HCT116 (cell line): ENCODE measurements around the gene SLFNL1. TPM values are rescaled to one million over a fixed set of nuclear protein-coding genes. Genes with fewer than 3 reads are reported as not detected.

Source experiments
- ATAC-seq: fragments of 200-7000 bp; cut with Tn5 transposase; 2 replicates; pipeline ENCODE4 v1.9.1; 2020; ENCODE audit warnings: mild to moderate bottlenecking, moderate library complexity
- BruUV-seq: library from RNA; stranded (reverse); fragments of 400-500 nt; replicated peaks from 2 replicates; lab custom pipeline; 2021; lab: Mats Ljungman, UMichigan
- CTCF ChIA-PET: fragments of 300-600 bp; sonication (Branson Sonifier 250); formaldehyde crosslinking; loops from one replicate; lab custom pipeline; 2021; ENCODE audit warnings: antibody characterized with exemption; lab: Charles Lee
- POLR2A ChIA-PET: fragments of 300-600, 350-600 bp; sonication (Branson Sonifier 250); formaldehyde crosslinking; loops from one replicate; lab custom pipeline; 2021; ENCODE audit warnings: antibody characterized with exemption; lab: Charles Lee
- RAD21 ChIA-PET, 2 experiments: fragments of 300-600 bp; sonication (Branson Sonifier 250); formaldehyde crosslinking; loops; one replicate each; lab custom pipeline; 2023; ENCODE audit warnings: low total read pairs in 2 of 2; ENCODE audit not compliant: uncharacterized antibody in 2 of 2, unreplicated experiment in 2 of 2, low non-redundant PET in 1 of 2; lab: Charles Lee
- DNase-seq: peaks from one replicate; pipeline ENCODE4 v3.0.0-alpha.2; 2010; ENCODE audit warnings: low read depth, low spot score
- H2AFZ ChIP-seq: fragments of 200-600 bp; shearing (Covaris generic), sonication (generic); 2 replicates; pipeline ENCODE4 v1.6.1; 2017; ENCODE audit warnings: low read depth, mixed run types, mixed read lengths, antibody characterized with exemption, low read length; ENCODE audit not compliant: poor library complexity, severe bottlenecking
- H3K27ac ChIP-seq: 2 replicates; pipeline ENCODE4 v1.5.1; 2012; ENCODE audit warnings: low read depth, low read length
- H3K27me3 ChIP-seq: fragments of 200-600 bp; sonication (generic); 2 replicates; pipeline ENCODE4 v1.6.1; 2016; ENCODE audit warnings: mixed run types, low read length, mixed read lengths; ENCODE audit not compliant: insufficient read depth
- H3K36me3 ChIP-seq, 2 experiments: fragments of 200-500 bp in 1 of 2; fragments of 200-600 bp in 1 of 2; sonication (Bioruptor generic) in 1 of 2; sonication (generic) in 1 of 2; 2 replicates each; pipeline versions ENCODE4 v1.5.1 to v1.6.1; 2014 to 2016; ENCODE audit warnings: low read length in 2 of 2, inconsistent platforms in 1 of 2, mixed read lengths in 1 of 2, mixed run types in 1 of 2; ENCODE audit not compliant: insufficient read depth in 2 of 2, control insufficient read depth in 1 of 2
- H3K4me1 ChIP-seq, 2 experiments: fragments of 200-600 bp in 1 of 2; sonication (generic) in 1 of 2; 2 replicates each; pipeline versions ENCODE4 v1.5.1 to v1.6.1; 2012 to 2017; ENCODE audit warnings: low read length in 2 of 2, inconsistent platforms in 1 of 2, mild to moderate bottlenecking in 1 of 2, mixed read lengths in 1 of 2, mixed run types in 1 of 2, moderate library complexity in 1 of 2; ENCODE audit not compliant: insufficient read depth in 2 of 2, control insufficient read depth in 1 of 2
- H3K4me2 ChIP-seq: fragments of 200-600 bp; sonication (generic); 2 replicates; pipeline ENCODE4 v1.6.1; 2017; ENCODE audit warnings: mixed run types, low read length, mixed read lengths
- H3K4me3 ChIP-seq, 2 experiments: fragments of 200-600 bp in 1 of 2; sonication (generic) in 1 of 2; replicated peaks in 1 of 2; 2 replicates each; pipeline ENCODE4 v1.5.1; 2011 to 2016; ENCODE audit warnings: low read length in 2 of 2, control low read depth in 1 of 2, low read depth in 1 of 2, mild to moderate bottlenecking in 1 of 2, mixed read lengths in 1 of 2, mixed run types in 1 of 2
- H3K79me2 ChIP-seq: fragments of 200-600 bp; sonication (generic); 2 replicates; pipeline ENCODE4 v1.6.1; 2017; ENCODE audit warnings: mild to moderate bottlenecking, mixed run types, low read length, moderate library complexity, mixed read lengths; ENCODE audit not compliant: insufficient read depth
- H3K9ac ChIP-seq: fragments of 200-600 bp; sonication (generic); 2 replicates; pipeline ENCODE4 v1.6.1; 2016; ENCODE audit warnings: low read length, mixed read lengths
- H3K9me2 ChIP-seq: fragments of 200-600 bp; sonication (generic), shearing (Covaris generic); 2 replicates; pipeline ENCODE4 v1.6.1; 2017; ENCODE audit warnings: mixed run types, mild to moderate bottlenecking, moderate library complexity; ENCODE audit not compliant: insufficient read depth
- H3K9me3 ChIP-seq, 2 experiments: fragments of 200-500 bp in 1 of 2; fragments of 200-600 bp in 1 of 2; sonication (Bioruptor generic) in 1 of 2; sonication (generic) in 1 of 2; 2 replicates each; pipeline ENCODE4 v1.6.1; 2014 to 2017; ENCODE audit warnings: low read length in 2 of 2, mixed read lengths in 2 of 2, inconsistent platforms in 1 of 2, low read depth in 1 of 2, mild to moderate bottlenecking in 1 of 2, mixed run types in 1 of 2, moderate library complexity in 1 of 2; ENCODE audit not compliant: control insufficient read depth in 1 of 2, insufficient read depth in 1 of 2
- H4K20me1 ChIP-seq: fragments of 200-600 bp; sonication (generic), shearing (Covaris generic); 2 replicates; pipeline ENCODE4 v1.6.1; 2017; ENCODE audit warnings: mixed run types, mild to moderate bottlenecking, moderate library complexity; ENCODE audit not compliant: insufficient read depth
- CBX3 ChIP-seq: IDR thresholded peaks from 2 replicates; pipeline ENCODE4 v1.6.1; 2012; ENCODE audit warnings: low read depth
- CEBPB ChIP-seq: IDR thresholded peaks from 2 replicates; pipeline ENCODE4 v1.6.1; 2012; ENCODE audit warnings: low read depth
- MAX ChIP-seq: IDR thresholded peaks from 2 replicates; pipeline ENCODE4 v1.6.1; 2012
- POLR2AphosphoS5 ChIP-seq: IDR thresholded peaks from 2 replicates; pipeline ENCODE4 v1.6.1; 2011; ENCODE audit warnings: mild to moderate bottlenecking, low read depth, low read length, moderate library complexity
- RAD21 ChIP-seq: IDR thresholded peaks from 2 replicates; pipeline ENCODE4 v1.6.1; 2012; ENCODE audit warnings: low read depth, mild to moderate bottlenecking
- SP1 ChIP-seq: IDR thresholded peaks from 2 replicates; pipeline ENCODE4 v1.6.1; 2012; ENCODE audit warnings: low read depth
- SRF ChIP-seq: IDR thresholded peaks from 2 replicates; pipeline ENCODE4 v1.6.1; 2012; ENCODE audit warnings: low read depth
- TCF7L2 ChIP-seq: IDR thresholded peaks from 2 replicates; pipeline ENCODE4 v1.7.0; 2011; ENCODE audit warnings: borderline replicate concordance, inconsistent platforms; ENCODE audit not compliant: insufficient read depth, insufficient read length; ENCODE audit errors: extremely low read depth
- YY1 ChIP-seq: IDR thresholded peaks from 2 replicates; pipeline ENCODE4 v1.6.1; 2011; ENCODE audit warnings: low read length, low read depth, moderate library complexity, mild to moderate bottlenecking; ENCODE audit not compliant: insufficient replicate concordance; ENCODE audit errors: extremely low read depth
- ZNF274 ChIP-seq: fragments of 200-500 bp; sonication (Bioruptor generic); IDR thresholded peaks from 2 replicates; pipeline ENCODE4 v1.6.1; 2014; ENCODE audit warnings: mild to moderate bottlenecking, low read depth, low read length, inconsistent platforms
- intact Hi-C: fragments of 100-400 bp; cut with micrococcal nuclease; formaldehyde crosslinking; loops from 2 replicates; pipeline ENCODE4 v1.10.0; 2022
- total RNA-seq: library from RNA; stranded (reverse); gene quantifications from one replicate; pipeline ENCODE4 v1.2.1, GENCODE V29; 2021; ENCODE audit not compliant: unreplicated experiment

Gene SLFNL1
- total RNA-seq, 1 experiment from 2014 or later, result 0.20 TPM

- no peak for TF ChIP-seq YY1
- TF ChIP-seq SP1, result no peak
- TF ChIP-seq ZNF274, result no peak
- no peak for TF ChIP-seq TCF7L2
- no peak for TF ChIP-seq MAX
- TF ChIP-seq CEBPB, result no peak
- TF ChIP-seq SRF, result no peak
Measured at GRCh38 chr1:41033272-41033671, 11.7 kb upstream of the SLFNL1 start (continued).

GRCh38 chr1:41032147-41032546, 10.6 kb upstream of the SLFNL1 start:
- H3K4me3 ChIP-seq, result no peak overlapping the region
- H3K36me3 ChIP-seq, result peaks cover 17 to 23% of the 10 kb centered on the region in 2 experiments
- ATAC-seq, result no peak
- DNase-seq, result no peak
- H3K9ac ChIP-seq, result no peak overlapping the region
- no peaks in the 10 kb centered on the region for H3K9me2 ChIP-seq
- no peaks in the 10 kb centered on the region for H3K4me1 ChIP-seq
- BruUV-seq, result no TSS peak
- TF ChIP-seq RAD21, result no peak
- no peak for TF ChIP-seq POLR2AphosphoS5
- TF ChIP-seq MAX, result no peak
- no peak for TF ChIP-seq CBX3
- TF ChIP-seq CEBPB, result no peak
- no peaks in the 10 kb centered on the region for H3K9me3 ChIP-seq
- RAD21 ChIA-PET, result no interaction called here
- CTCF ChIA-PET, result no interaction called here
- H3K4me2 ChIP-seq, result no peak overlapping the region
- POLR2A ChIA-PET, result no interaction called here
- H4K20me1 ChIP-seq, result no peaks in the 10 kb centered on the region
- H3K79me2 ChIP-seq, result no peaks in the 10 kb centered on the region
- H2AFZ ChIP-seq, result no peak overlapping the region
- intact Hi-C loops, result no loop called here
- no peak overlapping the region for H3K27ac ChIP-seq
- no peaks in the 10 kb centered on the region for H3K27me3 ChIP-seq
